D721Med (cell line): ENCODE data around the gene LAPTM4A.

Source experiments
- DNase-seq: peaks from one replicate; pipeline ENCODE4 v3.0.0; 2011; ENCODE audit warnings: low spot score; ENCODE audit not compliant: insufficient read length
- FAIRE-seq: peaks from 2 replicates; lab custom pipeline; 2011; peaks lifted over from hg19 to GRCh38; lab: Jason Lieb, UNC
- TF ChIP-seq, protein P1 (sequence below): IDR thresholded peaks from 2 replicates; pipeline ENCODE4 v1.5.1; 2012; ENCODE audit warnings: mild to moderate bottlenecking, control low read depth; ENCODE audit not compliant: insufficient read depth; ENCODE audit errors: missing control alignments

Gene LAPTM4A

DNA sequence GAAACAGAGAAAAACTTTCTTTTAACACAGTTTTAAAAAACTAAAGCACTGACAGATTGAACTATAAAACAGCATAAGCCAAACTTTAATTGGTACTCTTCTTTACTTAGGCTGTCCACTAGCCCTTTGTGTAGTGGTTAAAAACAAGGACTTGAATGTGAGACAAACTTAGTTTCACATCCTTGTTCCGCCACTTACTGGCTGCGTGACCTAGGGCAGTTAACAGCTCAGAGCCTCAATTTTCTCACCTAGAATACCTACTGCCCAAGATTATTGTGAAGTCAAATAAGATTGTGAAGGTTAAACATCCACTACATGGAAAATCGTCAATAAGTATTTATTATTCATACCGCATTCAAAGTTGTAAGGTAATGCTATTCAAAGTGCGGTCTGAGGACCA, 63.5 kb downstream of the LAPTM4A start:
- no peak for DNase-seq
- FAIRE-seq = no peak
- TF ChIP-seq, protein P1, sequence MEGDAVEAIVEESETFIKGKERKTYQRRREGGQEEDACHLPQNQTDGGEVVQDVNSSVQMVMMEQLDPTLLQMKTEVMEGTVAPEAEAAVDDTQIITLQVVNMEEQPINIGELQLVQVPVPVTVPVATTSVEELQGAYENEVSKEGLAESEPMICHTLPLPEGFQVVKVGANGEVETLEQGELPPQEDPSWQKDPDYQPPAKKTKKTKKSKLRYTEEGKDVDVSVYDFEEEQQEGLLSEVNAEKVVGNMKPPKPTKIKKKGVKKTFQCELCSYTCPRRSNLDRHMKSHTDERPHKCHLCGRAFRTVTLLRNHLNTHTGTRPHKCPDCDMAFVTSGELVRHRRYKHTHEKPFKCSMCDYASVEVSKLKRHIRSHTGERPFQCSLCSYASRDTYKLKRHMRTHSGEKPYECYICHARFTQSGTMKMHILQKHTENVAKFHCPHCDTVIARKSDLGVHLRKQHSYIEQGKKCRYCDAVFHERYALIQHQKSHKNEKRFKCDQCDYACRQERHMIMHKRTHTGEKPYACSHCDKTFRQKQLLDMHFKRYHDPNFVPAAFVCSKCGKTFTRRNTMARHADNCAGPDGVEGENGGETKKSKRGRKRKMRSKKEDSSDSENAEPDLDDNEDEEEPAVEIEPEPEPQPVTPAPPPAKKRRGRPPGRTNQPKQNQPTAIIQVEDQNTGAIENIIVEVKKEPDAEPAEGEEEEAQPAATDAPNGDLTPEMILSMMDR = no peak
